GM18907 (cell line): ENCODE results near the gene SUPT5H.

Source experiments
- ATAC-seq: cut with Tn5 transposase; IDR thresholded peaks from one replicate; pipeline ENCODE4 v1.9.1; 2021; ENCODE audit warnings: mild to moderate bottlenecking, moderate library complexity; ENCODE audit not compliant: unreplicated experiment

SUPT5H gene

GRCh38 chr19:39409208-39410016, 36.0 kb upstream of the SUPT5H start:
- no peak for ATAC-seq

- peak; percentile 20 for ATAC-seq
These were observed 35.2 kb upstream of the SUPT5H start for GRCh38 chr19:39410017-39410830.

- no peak for ATAC-seq
These were observed 34.6 kb upstream of the SUPT5H start for GRCh38 chr19:39410831-39411080.

DNA sequence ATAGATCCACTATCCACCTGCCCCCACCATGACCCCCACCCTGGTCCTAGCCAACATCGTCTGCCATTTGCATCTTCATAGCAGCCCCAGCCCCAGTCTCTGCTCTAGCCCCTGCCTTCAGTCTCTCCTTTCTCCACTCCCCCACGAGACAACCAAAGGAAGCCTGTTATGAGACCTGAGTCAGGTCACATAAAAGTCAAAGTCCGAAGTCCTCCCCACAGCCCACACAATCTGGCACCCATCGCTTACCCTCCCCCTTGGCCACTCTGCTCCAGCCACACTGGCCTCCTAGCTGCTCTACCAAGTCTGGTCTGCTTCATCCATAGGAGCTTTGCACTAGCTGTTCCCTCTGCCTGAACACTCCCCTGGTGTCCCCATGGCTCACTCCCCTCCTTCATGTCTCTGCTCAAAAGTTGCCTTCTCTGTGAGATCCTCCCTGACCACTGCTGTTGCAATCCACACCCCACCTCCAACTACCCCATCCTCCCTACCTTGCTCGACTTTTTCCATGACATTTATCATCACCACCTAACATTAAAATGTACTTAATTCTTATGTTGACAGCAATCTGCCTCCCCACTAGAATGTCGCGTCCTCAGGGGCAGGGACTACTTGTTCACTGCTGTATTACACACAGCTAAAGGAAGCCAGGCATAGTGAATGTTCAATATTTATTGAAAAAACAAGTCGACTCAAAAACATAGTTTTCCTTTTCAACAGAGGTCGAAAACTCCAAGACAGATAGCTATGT, 34.1 kb upstream of the SUPT5H start:
- no peak for ATAC-seq

GRCh38 chr19:39411832-39412099, 33.6 kb upstream of the SUPT5H start:
- peak; percentile 28 for ATAC-seq

DNA sequence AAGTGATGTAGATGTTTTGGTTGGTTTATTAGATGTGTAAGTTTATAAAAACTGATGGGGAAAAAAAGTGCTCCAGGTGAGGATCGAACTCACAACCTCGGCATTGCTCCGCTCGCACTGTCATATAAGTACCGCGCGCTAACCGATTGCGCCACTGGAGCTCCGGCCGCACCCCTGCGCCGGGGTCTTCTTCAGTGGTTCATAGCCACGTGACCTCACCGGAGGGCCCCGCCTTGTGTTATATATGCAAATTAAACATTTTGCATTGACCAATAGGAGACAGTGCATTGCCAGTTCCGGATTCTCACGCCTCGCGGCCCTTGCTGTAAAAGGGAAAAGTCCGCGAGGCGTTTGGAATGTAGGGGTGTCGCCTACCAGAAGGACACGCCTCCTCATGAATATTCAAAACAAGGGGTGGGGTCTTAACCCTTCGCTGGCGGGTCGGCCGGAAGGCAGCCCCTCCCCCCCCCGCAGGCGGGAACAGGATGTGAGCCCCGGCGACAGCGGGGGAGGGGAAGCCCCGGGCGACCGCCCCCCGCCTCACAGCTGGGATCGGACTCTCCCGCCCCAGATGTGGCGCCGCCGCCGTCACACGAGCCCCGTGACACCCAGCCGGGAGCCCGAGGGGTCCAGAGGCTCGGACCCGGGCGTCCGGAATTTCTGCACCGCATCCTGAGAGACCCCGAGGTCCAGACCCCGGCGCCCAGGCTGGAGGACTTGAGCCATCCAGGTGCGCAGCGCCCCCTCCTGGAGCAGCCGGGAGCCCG, 33.1 kb upstream of the SUPT5H start, which contains the start of gene PLEKHG2:
PLEKHG2 (plus strand) TSS at position 570 of the 767 bp plus-strand sequence. CDS start 1,418 bp downstream, outside the sequence.
- peak; percentile 66 for ATAC-seq

- ATAC-seq = no peak
These were observed 32.5 kb upstream of the SUPT5H start for GRCh38 chr19:39412867-39413271.

- ATAC-seq = no peak
These were observed 32.0 kb upstream of the SUPT5H start for GRCh38 chr19:39413272-39413910.

DNA sequence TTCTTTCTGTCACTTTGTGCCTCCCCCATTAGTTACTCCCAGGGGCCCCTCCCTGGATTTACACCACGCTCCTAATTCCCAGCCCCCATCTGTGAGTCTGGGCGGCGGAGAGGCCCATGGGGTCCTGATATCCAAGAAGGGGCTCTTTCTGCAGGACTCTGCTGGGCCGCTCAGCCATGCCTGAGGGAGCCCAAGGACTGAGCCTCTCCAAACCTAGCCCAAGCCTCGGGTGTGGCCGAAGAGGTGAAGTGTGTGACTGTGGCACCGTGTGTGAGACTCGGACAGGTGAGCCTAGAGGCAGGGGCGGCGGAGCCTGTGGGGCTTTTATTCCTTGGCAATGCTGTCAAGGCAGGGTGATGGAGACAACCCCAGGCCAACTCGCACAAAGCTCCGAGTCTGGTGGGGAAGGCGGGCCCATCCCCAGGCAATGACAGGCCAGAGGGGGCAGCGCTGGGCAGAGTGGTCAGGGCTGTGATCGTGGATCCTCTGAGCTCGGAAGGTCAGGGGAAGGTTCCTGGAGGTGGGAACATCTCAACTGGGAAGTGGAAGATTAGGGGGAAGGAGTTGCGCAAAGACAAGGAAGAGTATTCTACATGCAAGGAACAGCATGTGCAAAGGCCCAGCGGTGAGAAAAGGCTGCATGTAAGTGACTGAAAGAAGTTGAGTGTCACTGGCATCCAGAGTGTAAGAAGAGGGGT, 31.3 kb upstream of the SUPT5H start:
- no peak for ATAC-seq

DNA sequence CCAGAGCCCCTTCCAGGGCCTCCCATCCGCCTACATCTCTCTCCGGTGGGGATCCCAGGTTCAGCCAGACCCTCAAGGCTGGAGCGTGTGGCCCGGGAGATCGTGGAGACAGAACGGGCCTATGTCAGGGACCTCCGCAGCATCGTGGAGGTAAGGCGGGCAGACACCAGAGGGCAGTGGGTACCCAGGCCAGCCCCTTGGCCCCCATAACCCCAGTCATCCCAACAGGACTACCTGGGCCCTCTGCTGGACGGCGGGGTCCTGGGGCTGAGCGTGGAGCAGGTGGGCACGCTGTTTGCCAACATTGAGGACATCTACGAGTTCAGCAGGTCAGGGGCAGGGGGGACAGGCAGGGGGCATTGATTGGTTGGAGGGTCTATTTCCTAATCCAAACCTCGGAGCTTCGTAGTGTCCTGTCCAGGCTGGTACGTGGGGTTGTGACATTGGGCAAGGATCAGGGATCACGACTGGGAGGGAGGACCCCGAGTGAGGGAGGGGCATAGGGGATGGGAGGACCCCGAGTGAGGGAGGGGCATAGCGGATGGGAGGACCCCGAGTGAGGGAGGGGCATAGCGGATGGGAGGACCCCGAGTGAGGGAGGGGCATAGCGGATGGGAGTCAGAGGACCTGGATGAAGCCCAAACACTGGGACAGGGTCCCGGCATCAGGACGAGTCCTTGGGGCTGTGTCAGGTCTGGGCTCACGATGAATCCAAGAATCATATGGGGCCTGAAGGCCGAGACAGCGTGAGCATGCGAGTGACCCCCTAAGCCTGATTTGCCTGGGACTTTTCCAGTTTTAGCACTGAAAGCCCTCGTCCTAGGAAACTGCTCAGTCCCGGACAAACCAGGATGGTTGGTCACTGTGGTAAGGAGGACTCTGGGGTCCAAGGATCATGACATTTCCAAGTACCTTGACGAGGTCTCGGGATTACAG, 30.0 kb upstream of the SUPT5H start:
- ATAC-seq = no peak

GRCh38 chr19:39416152-39417120, 28.9 kb upstream of the SUPT5H start:
- ATAC-seq = no peak

GRCh38 chr19:39417463-39418181, 27.8 kb upstream of the SUPT5H start:
- ATAC-seq = no peak

DNA sequence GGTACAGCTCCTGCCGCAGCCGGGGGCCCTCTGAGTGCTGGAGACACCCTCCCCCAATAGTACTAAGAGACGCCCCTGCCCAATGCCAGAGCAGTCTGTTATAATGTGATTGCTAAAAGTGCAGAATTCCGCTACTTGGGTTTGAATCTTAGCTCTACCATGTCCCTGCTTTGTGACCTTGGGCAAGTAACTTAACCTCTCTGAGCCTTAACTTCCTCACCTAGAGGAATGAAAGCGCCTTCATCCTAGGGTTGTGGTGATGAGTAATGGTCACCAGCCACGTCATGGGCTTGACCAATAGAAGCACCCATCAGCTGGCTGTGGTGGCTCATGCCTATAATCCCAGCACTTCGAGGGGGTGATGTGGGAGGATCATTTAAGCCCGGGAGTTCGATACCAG, 26.4 kb upstream of the SUPT5H start:
- ATAC-seq = no peak

DNA sequence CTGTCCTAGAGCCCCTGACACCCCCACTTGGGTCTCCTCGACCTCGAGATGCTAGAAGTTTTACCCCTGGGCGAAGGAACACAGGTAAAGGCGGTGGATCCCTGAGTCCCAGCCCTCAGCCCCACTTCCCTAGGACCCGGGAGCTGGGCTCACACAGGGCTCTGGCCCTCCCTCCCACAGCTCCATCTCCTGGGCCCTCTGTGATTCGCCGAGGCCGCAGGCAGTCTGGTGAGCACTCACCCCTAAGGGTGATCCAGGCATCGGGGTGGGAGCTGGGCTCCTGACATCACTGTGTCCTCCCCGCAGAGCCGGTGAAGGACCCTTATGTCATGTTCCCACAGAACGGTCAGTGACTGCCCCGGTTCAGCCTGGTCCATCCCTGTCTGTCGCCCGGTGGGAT, 24.6 kb upstream of the SUPT5H start:
- no peak for ATAC-seq

GRCh38 chr19:39422020-39422419, 23.4 kb upstream of the SUPT5H start:
- no peak for ATAC-seq

DNA sequence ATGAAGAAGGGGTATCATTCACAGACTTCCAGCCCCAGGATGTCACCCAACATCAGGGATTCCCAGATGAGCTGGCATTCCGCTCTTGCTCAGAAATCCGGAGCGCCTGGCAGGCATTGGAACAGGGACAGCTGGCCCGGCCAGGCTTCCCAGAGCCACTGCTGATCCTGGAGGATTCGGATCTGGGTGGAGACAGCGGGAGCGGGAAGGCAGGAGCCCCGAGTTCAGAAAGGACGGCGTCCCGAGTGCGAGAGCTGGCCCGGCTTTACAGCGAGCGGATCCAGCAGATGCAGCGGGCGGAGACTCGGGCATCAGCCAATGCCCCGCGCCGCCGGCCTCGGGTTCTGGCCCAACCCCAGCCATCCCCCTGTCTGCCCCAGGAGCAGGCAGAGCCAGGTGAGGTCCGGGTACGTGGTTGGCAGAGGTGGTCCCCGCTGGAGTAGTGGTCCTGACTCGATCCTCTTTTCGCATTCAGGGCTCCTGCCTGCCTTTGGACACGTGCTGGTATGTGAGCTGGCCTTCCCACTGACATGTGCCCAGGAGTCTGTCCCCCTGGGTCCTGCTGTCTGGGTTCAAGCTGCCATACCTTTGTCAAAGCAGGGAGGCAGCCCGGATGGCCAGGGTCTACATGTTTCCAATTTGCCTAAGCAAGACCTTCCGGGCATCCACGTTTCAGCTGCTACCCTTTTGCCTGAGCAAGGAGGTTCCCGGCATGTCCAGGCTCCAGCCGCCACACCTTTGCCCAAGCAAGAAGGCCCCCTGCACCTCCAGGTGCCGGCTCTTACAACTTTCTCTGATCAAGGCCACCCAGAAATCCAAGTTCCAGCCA, 21.9 kb upstream of the SUPT5H start:
- ATAC-seq = no peak
